HG02973 (cell line): ENCODE results near the gene EPB41L4A.

ENCODE experiments used
- ATAC-seq: cut with Tn5 transposase; IDR thresholded peaks from one replicate; pipeline ENCODE4 v1.9.1; 2021; ENCODE audit warnings: moderate library complexity; ENCODE audit not compliant: unreplicated experiment

The EPB41L4A gene

GRCh38 chr5:112122353-112122752 lies 296.7 kb downstream of the EPB41L4A start:
- ATAC-seq: no peak

GRCh38 chr5:112121258-112121657 lies 297.8 kb downstream of the EPB41L4A start:
- no peak for ATAC-seq

- no peak for ATAC-seq
Measured at GRCh38 chr5:112119969-112120368, 299.1 kb downstream of the EPB41L4A start.

GRCh38 chr5:112119508-112119907 lies 299.6 kb downstream of the EPB41L4A start:
- no peak for ATAC-seq

GRCh38 chr5:112117551-112117950 lies 301.5 kb downstream of the EPB41L4A start:
- ATAC-seq: no peak

GRCh38 chr5:112116371-112116770 lies 302.7 kb downstream of the EPB41L4A start:
- ATAC-seq: peak; percentile 58

GRCh38 chr5:112113565-112113964 lies 305.5 kb downstream of the EPB41L4A start:
- no peak for ATAC-seq
